ENCODE results near the gene ATRNL1. TPM values are rescaled to one million over a fixed set of nuclear protein-coding genes. Genes with fewer than 3 reads are reported as not detected.
"Not testable (repeated sequence)": the region's sequence is repeated elsewhere in the genome, so short reads cannot be mapped to it uniquely, and the experiment has no call there.

The ATRNL1 gene
- total RNA-seq, 2 donors from 2014 or later, result 4.1 to 4.5 TPM

- H3K27me3 ChIP-seq, result peaks cover 0 to 6% of the 10 kb centered on the region in 2 donors
- peak overlapping the region; percentile 51 to 65 for H3K4me3 ChIP-seq
- TF ChIP-seq CTCF (IDR thresholded peaks at IDR 0.05), result no peak
- no peak overlapping the region for H3K27ac ChIP-seq
- DNase-seq (ENCODE audit: low spot score), result no peak
- no peaks in the 10 kb centered on the region for H3K36me3 ChIP-seq
- no peaks in the 10 kb centered on the region for H3K9me3 ChIP-seq
- peaks cover 0 to 13% of the 10 kb centered on the region in 2 donors for H3K4me1 ChIP-seq
Observed at GRCh38 chr10:115092555-115093285, 445 bp upstream of the ATRNL1 start.

- Histone ChIP-seq H3K4me1 (peaks cover 0 to 13% of the 10 kb centered on the region in 2 donors), H3K36me3 (no peaks in the 10 kb centered on the region), H3K27ac (no peak overlapping the region), H3K4me3 (peak overlapping the region; percentile 51 to 65), H3K27me3 (peaks cover 0 to 6% of the 10 kb centered on the region in 2 donors), H3K9me3 (no peaks in the 10 kb centered on the region)
- DNase-seq (ENCODE audit: low spot score), result no peak
- no peak for TF ChIP-seq CTCF (IDR thresholded peaks at IDR 0.05)
Observed at GRCh38 chr10:115093776-115094408, 727 bp downstream of the ATRNL1 start.

- no peak for DNase-seq (ENCODE audit: low spot score)
- Histone ChIP-seq H3K27me3 (peaks cover 0 to 6% of the 10 kb centered on the region in 2 donors), H3K27ac (no peak overlapping the region), H3K9me3 (no peaks in the 10 kb centered on the region), H3K4me3 (peak overlapping the region in 1 of 2 donors; percentile 65), H3K36me3 (no peaks in the 10 kb centered on the region), H3K4me1 (peaks cover 0 to 13% of the 10 kb centered on the region in 2 donors)
- no peak for TF ChIP-seq CTCF (IDR thresholded peaks at IDR 0.05)
Observed at GRCh38 chr10:115094416-115095140, 1.4 kb downstream of the ATRNL1 start.

- no peak for DNase-seq (ENCODE audit: low spot score)
- no peak for TF ChIP-seq CTCF (IDR thresholded peaks at IDR 0.05)
- Histone ChIP-seq H3K27me3 (peaks cover 0 to 6% of the 10 kb centered on the region in 2 donors), H3K4me3 (no peak overlapping the region), H3K36me3 (no peaks in the 10 kb centered on the region), H3K27ac (no peak overlapping the region), H3K4me1 (peaks cover 0 to 13% of the 10 kb centered on the region in 2 donors), H3K9me3 (no peaks in the 10 kb centered on the region)
Observed at GRCh38 chr10:115095758-115096157, 2.6 kb downstream of the ATRNL1 start.

GRCh38 chr10:115103700-115104099 is 10.5 kb downstream of the ATRNL1 start:
- no peak for TF ChIP-seq CTCF (IDR thresholded peaks at IDR 0.05)

GRCh38 chr10:115105411-115105810 is 12.2 kb downstream of the ATRNL1 start:
- not testable (repeated sequence) for H3K9me3 ChIP-seq; H3K4me3 ChIP-seq; DNase-seq (ENCODE audit: low spot score); H3K27ac ChIP-seq; H3K27me3 ChIP-seq; H3K4me1 ChIP-seq; H3K36me3 ChIP-seq

More at GRCh38 chr10:115103700-115104099, 10.5 kb downstream of the ATRNL1 start:
- no peak overlapping the region for H3K4me3 ChIP-seq
- H3K4me1 ChIP-seq, result no peaks in the 10 kb centered on the region
- no peaks in the 10 kb centered on the region for H3K9me3 ChIP-seq
- H3K27me3 ChIP-seq, result no peaks in the 10 kb centered on the region
- H3K36me3 ChIP-seq, result no peaks in the 10 kb centered on the region
- H3K27ac ChIP-seq, result no peak overlapping the region
- no peak for DNase-seq (ENCODE audit: low spot score)

Measured in right atrium auricular region (tissue), 2 donors.